NB4 (cell line): ENCODE data around the gene REEP3.

Experiments
- CTCF ChIP-seq: IDR thresholded peaks from one replicate; pipeline ENCODE4 v1.5.1; 2012; ENCODE audit warnings: low read depth, low read length
- MAX ChIP-seq: IDR thresholded peaks from 2 replicates; pipeline ENCODE4 v1.6.1; 2011; ENCODE audit warnings: low read depth, low read length
- POLR2A ChIP-seq: IDR thresholded peaks from 2 replicates; pipeline ENCODE4 v1.6.1; 2011; ENCODE audit warnings: mild to moderate bottlenecking; ENCODE audit not compliant: insufficient read length; ENCODE audit errors: extremely low read depth

GRCh38 chr10:63536698-63537097 is 15.5 kb downstream of the REEP3 start:
- TF ChIP-seq CTCF, result no peak
- TF ChIP-seq MAX, result no peak
- no peak for TF ChIP-seq POLR2A
